Activated CD4-positive, CD25-positive, alpha-beta regulatory T cell treated with anti-CD3 and anti-CD28 coated beads, Interleukin-2, amount 50 U/mL, for 16 hours (primary cell): ENCODE data around the gene AOAH.

Source experiments
- DNase-seq: peaks from one replicate; pipeline ENCODE4 v3.0.0-alpha.2; 2020; ENCODE audit warnings: low read depth, low spot score

The AOAH gene

GRCh38 chr7:36563706-36564327 is 160.5 kb downstream of the AOAH start:
- DNase-seq, result no peak

DNA sequence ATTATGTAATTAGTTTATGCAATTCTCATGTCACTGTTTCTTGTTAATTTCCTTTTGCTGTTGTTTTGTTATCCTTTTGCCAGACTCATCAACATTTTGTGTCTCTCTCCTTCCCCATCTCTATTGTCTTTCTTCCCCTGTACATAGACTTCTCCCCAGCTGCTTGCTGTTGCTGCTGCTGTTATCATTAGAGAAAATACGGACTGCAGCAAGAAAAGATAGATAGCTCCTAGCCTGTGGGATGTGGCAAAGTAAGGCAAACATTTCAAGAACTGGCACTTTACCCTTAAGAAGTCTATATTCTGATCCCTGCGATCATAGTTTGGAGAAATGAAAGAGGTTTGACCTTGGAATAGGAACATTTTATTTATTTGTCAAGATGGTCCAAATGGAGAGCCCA is 162.2 kb downstream of the AOAH start:
- no peak for DNase-seq

DNA sequence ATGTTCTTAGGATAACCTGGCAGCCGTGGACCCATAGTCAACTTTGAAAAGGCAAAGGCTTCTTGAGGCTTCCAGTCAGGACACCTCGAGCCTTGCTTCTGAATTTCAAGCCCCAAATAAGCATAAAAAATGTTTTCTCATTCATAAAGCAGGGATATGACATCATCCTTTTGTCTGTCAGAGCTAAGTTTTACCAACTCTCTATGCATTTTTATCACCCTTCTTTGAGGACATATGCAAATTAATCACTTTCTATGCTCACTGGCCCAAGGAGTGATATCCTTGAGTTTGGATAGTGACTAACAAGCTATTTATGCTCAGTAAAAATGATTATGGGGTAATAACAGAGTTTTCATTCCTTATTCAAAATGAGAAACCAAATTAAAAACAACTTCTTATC is 175.3 kb downstream of the AOAH start:
- DNase-seq, result no peak

- no peak for DNase-seq
Measured at GRCh38 chr7:36547416-36547815, 176.9 kb downstream of the AOAH start.

- no peak for DNase-seq
Measured at GRCh38 chr7:36546331-36546730, 178.0 kb downstream of the AOAH start.

DNA sequence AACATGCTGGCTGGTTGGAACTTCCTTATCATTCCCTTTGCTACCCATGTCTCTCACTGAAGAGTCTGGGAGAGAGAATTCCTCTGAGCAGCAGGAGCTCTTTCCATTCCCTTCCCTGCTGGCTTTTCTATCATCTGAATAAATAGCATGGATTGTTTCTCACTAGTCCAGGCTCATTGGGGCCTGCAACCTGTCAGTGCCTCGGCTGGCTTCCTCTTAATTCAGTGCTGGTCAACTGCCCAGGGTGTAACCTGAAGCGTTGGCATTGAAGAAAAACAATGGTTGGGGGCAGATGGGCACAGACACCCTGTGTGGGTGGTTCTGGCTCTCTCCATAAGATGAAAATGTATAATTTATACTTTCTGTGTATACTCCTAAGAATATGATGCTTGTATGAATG is 179.0 kb downstream of the AOAH start:
- DNase-seq, result no peak

DNA sequence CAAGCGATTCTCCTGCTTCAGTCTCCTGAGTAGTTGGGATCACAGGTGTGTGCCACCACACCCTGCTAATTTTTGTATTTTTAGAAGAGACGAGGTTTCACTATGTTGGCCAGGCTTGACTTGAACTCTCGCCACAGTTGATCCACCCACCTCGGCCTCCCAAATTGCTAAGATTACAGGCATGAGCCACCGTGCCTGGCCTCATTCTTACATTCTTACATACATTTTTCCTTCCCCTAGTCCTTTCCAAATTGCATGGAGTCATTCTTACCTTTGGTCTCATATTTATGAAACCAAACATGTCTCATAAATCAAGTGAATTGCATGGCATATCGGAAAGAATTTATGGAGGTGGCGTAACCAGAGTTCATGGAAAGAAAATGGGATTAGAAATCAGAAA is 186.2 kb downstream of the AOAH start:
- no peak for DNase-seq

GRCh38 chr7:36535866-36536664 is 188.2 kb downstream of the AOAH start:
- DNase-seq, result no peak

DNA sequence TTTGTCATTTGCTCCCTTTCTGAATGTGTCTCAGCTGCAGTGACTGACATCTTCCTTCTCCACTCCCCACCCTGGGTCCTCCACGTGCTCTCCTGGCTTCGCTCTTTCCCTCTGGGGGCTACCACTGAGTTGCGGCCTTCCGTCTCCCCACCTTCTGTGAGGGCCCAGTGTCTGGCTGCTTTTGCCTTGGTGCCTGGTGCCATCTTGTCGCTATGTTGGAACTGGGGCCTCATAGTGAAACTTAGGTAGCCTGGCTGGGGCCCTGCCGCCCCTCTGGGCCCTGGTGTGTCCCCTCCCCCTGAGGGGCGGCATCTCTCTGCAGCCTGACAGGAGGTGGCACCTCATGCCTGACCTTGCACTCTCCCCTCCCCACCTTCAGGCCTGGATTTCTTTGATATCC is 190.6 kb downstream of the AOAH start:
- no peak for DNase-seq

- DNase-seq, result no peak
Measured at GRCh38 chr7:36532981-36533499, 191.3 kb downstream of the AOAH start.

DNA sequence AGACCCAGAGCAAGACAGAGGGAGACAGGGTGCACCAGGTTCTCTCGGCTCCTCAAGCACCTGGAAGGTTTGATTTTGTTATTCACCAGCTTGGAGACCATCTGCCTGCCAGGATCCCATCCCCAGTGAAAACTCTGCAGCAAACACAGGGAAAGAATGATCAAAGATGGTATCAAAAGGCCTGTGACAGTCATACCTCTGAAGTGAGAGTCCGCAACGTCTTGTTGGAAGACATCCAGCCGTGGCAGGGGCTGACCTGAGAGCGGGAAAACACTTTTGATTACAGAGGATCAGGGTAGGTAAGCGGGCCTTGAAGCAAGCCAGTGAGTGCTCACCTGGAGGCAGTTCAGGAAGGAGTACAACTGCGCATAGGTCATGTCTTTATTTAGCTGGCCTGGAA is 192.3 kb downstream of the AOAH start:
- no peak for DNase-seq

- DNase-seq, result no peak
Measured at GRCh38 chr7:36530456-36530855, 193.8 kb downstream of the AOAH start.

DNA sequence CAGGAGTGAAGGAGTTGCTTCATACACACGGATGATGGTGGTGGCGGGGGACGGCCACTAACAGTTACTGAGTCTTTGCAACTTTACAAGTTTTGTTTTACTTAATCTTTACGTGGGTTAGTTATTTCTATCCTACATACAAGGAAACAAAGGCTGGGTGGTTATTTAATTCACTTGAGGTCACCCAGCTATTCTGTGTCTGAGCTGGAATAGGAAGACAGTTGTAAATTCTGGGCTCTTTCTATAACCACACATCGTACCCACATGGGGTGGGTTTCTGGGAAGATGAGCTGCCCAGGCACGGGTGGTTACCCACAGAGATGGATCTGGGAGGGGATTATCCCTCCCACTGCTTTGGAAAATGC is 196.8 kb downstream of the AOAH start:
- DNase-seq, result no peak

- DNase-seq, result no peak
Measured at GRCh38 chr7:36526863-36527548, 197.3 kb downstream of the AOAH start.

GRCh38 chr7:36523371-36524101 is 200.8 kb downstream of the AOAH start:
- DNase-seq, result no peak

- DNase-seq, result no peak
Measured at GRCh38 chr7:36522453-36523007, 201.8 kb downstream of the AOAH start.

GRCh38 chr7:36521911-36522310 is 202.4 kb downstream of the AOAH start:
- DNase-seq, result no peak

DNA sequence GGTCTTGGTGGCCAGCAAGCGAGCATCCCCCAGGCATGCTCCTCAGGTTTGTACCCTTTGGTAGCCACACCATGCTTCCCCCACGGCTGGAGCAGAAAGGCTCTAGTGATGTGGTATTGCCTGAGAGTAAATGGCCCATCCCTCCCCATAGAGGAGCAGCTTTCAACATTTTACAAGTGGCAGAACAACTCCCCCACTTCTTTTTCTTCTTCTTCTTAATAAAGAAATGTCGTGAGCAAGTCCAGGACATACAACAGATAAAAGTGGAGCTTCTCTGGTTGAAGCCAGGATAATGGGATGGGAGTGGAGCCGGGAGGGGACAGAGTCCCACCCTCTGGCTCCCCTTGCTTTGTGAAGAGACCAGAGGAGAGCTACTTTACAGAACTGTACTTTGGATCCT is 203.2 kb downstream of the AOAH start:
- no peak for DNase-seq

- DNase-seq, result no peak
Measured at GRCh38 chr7:36515847-36516246, 208.4 kb downstream of the AOAH start.

- DNase-seq, result no peak
Measured at GRCh38 chr7:36514289-36515243, 209.7 kb downstream of the AOAH start.

DNA sequence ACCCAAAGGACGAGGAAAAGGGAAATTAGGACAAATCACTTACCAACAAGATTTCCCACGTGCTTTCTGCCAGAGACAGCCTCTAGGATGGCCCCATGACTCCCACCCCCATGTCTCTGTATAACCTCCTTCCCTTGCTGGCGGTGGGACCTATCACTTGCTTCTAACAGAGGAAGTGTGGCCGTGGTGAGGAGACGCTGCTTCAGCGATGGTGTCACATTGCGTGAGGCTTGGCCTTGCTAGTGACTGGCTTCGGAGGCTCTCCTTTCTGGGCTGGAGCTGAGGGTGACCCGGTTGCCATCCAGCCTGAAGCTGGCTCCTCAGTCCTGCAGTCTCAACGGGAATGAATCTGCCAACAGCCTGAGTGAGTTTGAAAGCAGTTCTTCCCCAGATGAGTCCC is 210.9 kb downstream of the AOAH start:
- no peak for DNase-seq
